Caco-2 (cell line): ENCODE data around the gene BCAR1. TPM values are rescaled to one million over a fixed set of nuclear protein-coding genes. Genes with fewer than 3 reads are reported as not detected.

Experiments
- BruUV-seq: library from RNA; stranded (reverse); fragments of 400-500 nt; replicated peaks from 2 replicates; lab custom pipeline; 2021; lab: Mats Ljungman, UMichigan
- CTCF ChIA-PET: fragments of 300-600 bp; sonication (Branson Sonifier 250); formaldehyde crosslinking; loops from one replicate; lab custom pipeline; 2022; ENCODE audit warnings: antibody characterized with exemption; lab: Charles Lee
- POLR2A ChIA-PET: fragments of 300-600 bp; sonication (Branson Sonifier 250); formaldehyde crosslinking; loops from one replicate; lab custom pipeline; 2022; ENCODE audit warnings: antibody characterized with exemption; lab: Charles Lee
- DNase-seq, 2 experiments: peaks; one replicate each; pipeline versions ENCODE4 v3.0.0 to v3.0.0-alpha.2; 2020 to 2022
- H3K27me3 ChIP-seq: replicated peaks from 2 replicates; pipeline ENCODE4 v1.6.0; 2011; ENCODE audit warnings: low read length; ENCODE audit not compliant: control insufficient read depth, insufficient read depth
- H3K36me3 ChIP-seq: 2 replicates; pipeline ENCODE4 v1.5.1; 2011; ENCODE audit warnings: low read length; ENCODE audit not compliant: control insufficient read depth, insufficient read depth
- H3K4me1 ChIP-seq: fragments of 250-450 bp; sonication (Bioruptor Pico); 2 replicates; pipeline ENCODE4 v1.5.1; 2020; ENCODE audit warnings: mild to moderate bottlenecking
- H3K4me3 ChIP-seq: 2 replicates; pipeline ENCODE4 v1.5.1; 2011; ENCODE audit warnings: low read depth, mild to moderate bottlenecking, control low read depth, low read length
- H3K9me3 ChIP-seq: fragments of 250-450 bp; sonication (Bioruptor Pico); 2 replicates; pipeline ENCODE4 v1.5.1; 2020; ENCODE audit warnings: mild to moderate bottlenecking, moderate library complexity
- H3K27ac Mint-ChIP-seq: one replicate; pipeline ENCODE4 v1.8.0; 2022; ENCODE audit warnings: mixed read lengths; ENCODE audit not compliant: unreplicated experiment
- H3K27me3 Mint-ChIP-seq: one replicate; pipeline ENCODE4 v1.8.0; 2022; ENCODE audit warnings: mixed read lengths; ENCODE audit not compliant: insufficient read depth, unreplicated experiment
- H3K36me3 Mint-ChIP-seq: one replicate; pipeline ENCODE4 v1.8.0; 2022; ENCODE audit warnings: mild to moderate bottlenecking, mixed read lengths; ENCODE audit not compliant: insufficient read depth, unreplicated experiment
- H3K4me1 Mint-ChIP-seq: one replicate; pipeline ENCODE4 v1.8.0; 2022; ENCODE audit warnings: low read depth, mixed read lengths; ENCODE audit not compliant: unreplicated experiment
- H3K4me3 Mint-ChIP-seq: one replicate; pipeline ENCODE4 v1.8.0; 2022; ENCODE audit warnings: mild to moderate bottlenecking, moderate library complexity, mixed read lengths; ENCODE audit not compliant: unreplicated experiment
- H3K9me3 Mint-ChIP-seq: one replicate; pipeline ENCODE4 v1.8.0; 2022; ENCODE audit warnings: mixed read lengths; ENCODE audit not compliant: unreplicated experiment
- CTCF ChIP-seq, 2 experiments: fragments of 200-600 bp in 1 of 2; IDR thresholded peaks; 1 replicate in 1 of 2; 2 replicates in 1 of 2; pipeline versions ENCODE4 v1.5.1 to v1.8.0; 2011 to 2022; ENCODE audit warnings: antibody characterized with exemption in 1 of 2, control low read depth in 1 of 2, inconsistent platforms in 1 of 2, low read depth in 1 of 2, low read length in 1 of 2, mild to moderate bottlenecking in 1 of 2, moderate library complexity in 1 of 2; ENCODE audit not compliant: insufficient read depth in 1 of 2, severe bottlenecking in 1 of 2, unreplicated experiment in 1 of 2
- intact Hi-C: fragments of 100-400 bp; cut with micrococcal nuclease; formaldehyde crosslinking; loops from one replicate; pipeline ENCODE4 v1.10.0; 2022; ENCODE audit not compliant: unreplicated experiment
- total RNA-seq: library from RNA; stranded (reverse); gene quantifications from 2 replicates; pipeline ENCODE4 v1.2.3, GENCODE V29; 2022

Gene BCAR1
- total RNA-seq, 1 experiment from 2014 or later, result 95.5 TPM

- Mint-ChIP-seq H3K4me3 (no peak overlapping the region), H3K27ac (no peak overlapping the region), H3K27me3 (peaks cover 3% of the 10 kb centered on the region), H3K9me3 (no peaks in the 10 kb centered on the region), H3K4me1 (peaks cover 5% of the 10 kb centered on the region), H3K36me3 (peaks cover 6% of the 10 kb centered on the region)
- TF ChIP-seq CTCF (IDR thresholded peaks at IDR 0.05; ENCODE audit: insufficient read depth in 1 of 2, low read depth in 1 of 2, low read length in 1 of 2, severe bottlenecking in 1 of 2, unreplicated experiment in 1 of 2), result no peak
- BruUV-seq, result no TSS peak
- DNase-seq, result no peak
- ChIA-PET CTCF (interaction anchor here (1.1 kb wide), 1 partner anchor 17 kb away, joined by 4 read pairs; no protein-coding TSS in a partner anchor), POLR2A (no interaction called here)
- Histone ChIP-seq H3K4me1 (no peaks in the 10 kb centered on the region), H3K9me3 (no peaks in the 10 kb centered on the region), H3K36me3 (no peaks in the 10 kb centered on the region), H3K4me3 (no peak overlapping the region), H3K27me3 (no peaks in the 10 kb centered on the region)
- intact Hi-C loops, result no loop called here
These were observed 48.3 kb downstream of the BCAR1 start for GRCh38 chr16:75203096-75203495.

DNA sequence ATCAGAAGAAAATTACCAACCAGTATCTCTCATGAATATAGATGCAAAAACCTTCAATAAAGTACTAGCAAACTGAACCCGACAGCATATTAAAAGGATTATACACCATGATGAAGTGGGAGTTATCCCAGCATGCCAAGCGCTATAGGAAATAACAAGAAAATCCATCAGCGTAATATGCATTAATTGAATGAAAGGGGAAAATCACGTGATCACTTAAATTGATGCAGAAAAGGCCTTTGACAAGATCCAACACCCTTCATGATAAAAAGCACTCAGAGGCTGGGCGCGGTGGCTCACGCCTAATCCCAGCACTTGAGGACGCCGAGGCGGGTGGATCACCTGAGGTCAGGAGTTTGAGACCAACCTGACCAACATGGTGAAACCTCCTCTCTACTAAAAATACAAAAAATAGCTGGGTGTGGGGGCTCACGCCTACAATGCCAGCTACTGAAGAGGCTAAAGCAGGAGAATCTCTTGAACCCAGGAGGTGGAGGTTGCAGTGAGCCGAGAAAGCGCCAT is 49.3 kb downstream of the BCAR1 start:
- H3K36me3 Mint-ChIP-seq, result peaks cover 6% of the 10 kb centered on the region
- Histone ChIP-seq H3K4me3 (no peak overlapping the region), H3K9me3 (no peaks in the 10 kb centered on the region), H3K27me3 (no peaks in the 10 kb centered on the region), H3K36me3 (no peaks in the 10 kb centered on the region), H3K4me1 (no peaks in the 10 kb centered on the region)
- no peak for TF ChIP-seq CTCF (IDR thresholded peaks at IDR 0.05; ENCODE audit: insufficient read depth in 1 of 2, low read depth in 1 of 2, low read length in 1 of 2, severe bottlenecking in 1 of 2, unreplicated experiment in 1 of 2)
- peaks cover 11% of the 10 kb centered on the region for H3K4me1 Mint-ChIP-seq
- H3K9me3 Mint-ChIP-seq, result no peaks in the 10 kb centered on the region
- CTCF ChIA-PET, result no interaction called here
- H3K4me3 Mint-ChIP-seq, result no peak overlapping the region
- intact Hi-C loops, result no loop called here
- no peak overlapping the region for H3K27ac Mint-ChIP-seq
- peaks cover 3% of the 10 kb centered on the region for H3K27me3 Mint-ChIP-seq
- no TSS peak for BruUV-seq
- DNase-seq, result peak in 1 of 2 experiments; percentile 12
- POLR2A ChIA-PET, result interaction anchor here (0.6 kb wide), 1 partner anchor 106 kb away, joined by 4 read pairs; no protein-coding TSS in a partner anchor

DNA sequence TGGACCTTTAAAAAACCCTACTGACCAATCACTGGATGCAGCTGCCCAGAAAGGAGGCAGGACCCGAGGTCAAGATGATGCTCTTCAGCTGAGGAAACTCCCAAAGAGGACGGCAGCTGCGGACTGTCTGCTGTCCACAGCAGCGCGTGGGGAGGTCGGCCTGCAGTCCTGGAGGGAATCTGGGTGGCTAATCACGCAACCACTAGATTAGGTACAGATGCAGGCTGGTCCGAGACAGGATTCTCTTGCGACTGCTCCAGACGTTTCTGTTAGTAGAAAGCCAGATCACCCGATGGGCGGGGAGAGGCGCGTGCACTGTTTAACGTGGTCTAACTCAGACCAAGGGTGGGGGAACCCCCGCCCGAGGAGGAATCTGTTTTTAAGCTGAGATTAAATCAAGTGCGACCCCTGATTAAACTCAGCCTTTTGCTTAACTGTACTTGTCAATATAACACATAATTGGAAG is 53.3 kb downstream of the BCAR1 start:
- Histone ChIP-seq H3K36me3 (no peaks in the 10 kb centered on the region), H3K27me3 (no peaks in the 10 kb centered on the region), H3K4me3 (peak overlapping the region; percentile 21), H3K9me3 (no peaks in the 10 kb centered on the region), H3K4me1 (no peaks in the 10 kb centered on the region)
- POLR2A ChIA-PET, result no interaction called here
- CTCF ChIA-PET, result interaction anchor here (0.5 to 1.5 kb wide), 8 partner anchors 11 to 201 kb away, joined by 3 to 9 read pairs (median 4); no protein-coding TSS in a partner anchor
- no peaks in the 10 kb centered on the region for H3K9me3 Mint-ChIP-seq
- BruUV-seq, result no TSS peak
- peaks cover 3% of the 10 kb centered on the region for H3K27me3 Mint-ChIP-seq
- peak overlapping the region; percentile 58 for H3K4me3 Mint-ChIP-seq
- no peak for TF ChIP-seq CTCF (IDR thresholded peaks at IDR 0.05; ENCODE audit: insufficient read depth in 1 of 2, low read depth in 1 of 2, low read length in 1 of 2, severe bottlenecking in 1 of 2, unreplicated experiment in 1 of 2)
- H3K4me1 Mint-ChIP-seq, result peaks cover 11% of the 10 kb centered on the region
- no peak overlapping the region for H3K27ac Mint-ChIP-seq
- peak in 1 of 2 experiments; percentile 27 for DNase-seq
- no peaks in the 10 kb centered on the region for H3K36me3 Mint-ChIP-seq
- intact Hi-C loops, result loop anchor here (2.0 to 5.0 kb wide), 3 partner anchors 34 to 567 kb away; partner anchors contain the start of genes KARS1 and TERF2IP
